B cell (primary cell): Measurements from ENCODE around the gene MEPCE. TPM values are rescaled to one million over a fixed set of nuclear protein-coding genes. Genes with fewer than 3 reads are reported as not detected.

Experiments used
- ATAC-seq: fragments of 200-7000 bp; cut with Tn5 transposase; one replicate; pipeline ENCODE4 v1.10.0; 2021; ENCODE audit warnings: low read depth, mild to moderate bottlenecking, moderate number of reproducible peaks, moderate library complexity
- CTCF ChIA-PET: fragments of 350-600 bp; sonication (Branson Sonifier 250); formaldehyde crosslinking; loops from one replicate; lab custom pipeline; 2021; ENCODE audit warnings: antibody characterized with exemption, inconsistent platforms; lab: Charles Lee
- POLR2A ChIA-PET: fragments of 350-600 bp; sonication (Branson Sonifier 250); formaldehyde crosslinking; loops from one replicate; lab custom pipeline; 2021; ENCODE audit warnings: antibody characterized with exemption; lab: Charles Lee
- DNase-seq: peaks from one replicate; pipeline ENCODE4 v3.0.0; 2013
- H2AFZ ChIP-seq: 2 replicates; pipeline ENCODE4 v1.6.1; 2012; ENCODE audit warnings: mild to moderate bottlenecking, low read depth, low read length; ENCODE audit not compliant: insufficient read depth, poor library complexity, severe bottlenecking
- H3K27ac ChIP-seq, 2 donors: 1 replicate in 1 of 2; 2 replicates in 1 of 2; pipeline ENCODE4 v1.5.1; 2012 to 2013; ENCODE audit warnings: low read length in 2 of 2, mild to moderate bottlenecking in 2 of 2, moderate library complexity in 1 of 2
- H3K27me3 ChIP-seq, 4 experiments: fragments of 200-600 bp in 1 of 4; sonication (generic) in 1 of 4; replicated peaks in 1 of 4; 1 replicate in 2 of 4; 2 replicates in 2 of 4; pipeline versions ENCODE4 v1.6.1 to v1.7.0; 2013 to 2016; ENCODE audit warnings: low read length in 3 of 4, mild to moderate bottlenecking in 2 of 4, mixed read lengths in 1 of 4, moderate library complexity in 1 of 4; ENCODE audit not compliant: insufficient read depth in 4 of 4, control insufficient read depth in 3 of 4; ENCODE audit errors: control extremely low read depth in 1 of 4
- H3K36me3 ChIP-seq, 2 experiments: replicated peaks in 1 of 2; 1 replicate in 1 of 2; 2 replicates in 1 of 2; pipeline versions ENCODE4 v1.6.1 to v1.7.1; 2013; ENCODE audit warnings: low read length in 1 of 2; ENCODE audit not compliant: insufficient read depth in 2 of 2, control insufficient read depth in 1 of 2; ENCODE audit errors: control extremely low read depth in 1 of 2, extremely low read depth in 1 of 2
- H3K4me1 ChIP-seq, 2 donors: fragments of 200-600 bp in 1 of 2; sonication (generic) in 1 of 2; 1 replicate in 1 of 2; 2 replicates in 1 of 2; pipeline versions ENCODE4 v1.5.1 to v1.6.1; 2013 to 2017; ENCODE audit warnings: low read length in 2 of 2; ENCODE audit not compliant: control insufficient read depth in 2 of 2, insufficient read depth in 2 of 2
- H3K4me2 ChIP-seq: replicated peaks from 2 replicates; pipeline ENCODE3; 2012; ENCODE audit warnings: mild to moderate bottlenecking, low read depth, low read length; ENCODE audit not compliant: poor library complexity, severe bottlenecking
- H3K4me3 ChIP-seq, 5 experiments: fragments of 200-600 bp in 1 of 5; sonication (generic) in 1 of 5; 1 replicate in 3 of 5; 2 replicates in 2 of 5; pipeline versions ENCODE4 v1.5.1 to v1.7.0; 2011 to 2016; ENCODE audit warnings: low read length in 4 of 5, mild to moderate bottlenecking in 4 of 5, low read depth in 2 of 5, control low read depth in 1 of 5, moderate library complexity in 1 of 5; ENCODE audit not compliant: insufficient read depth in 1 of 5; ENCODE audit errors: control extremely low read depth in 1 of 5, extremely low read depth in 1 of 5
- H3K79me2 ChIP-seq: fragments of 200-600 bp; sonication (generic); one replicate; pipeline ENCODE4 v1.6.0; 2016; ENCODE audit warnings: low read length; ENCODE audit not compliant: control insufficient read depth, insufficient read depth
- H3K9ac ChIP-seq: fragments of 200-600 bp; sonication (generic); 2 replicates; pipeline ENCODE4 v1.6.1; 2017; ENCODE audit warnings: mild to moderate bottlenecking, low read length, moderate library complexity
- H3K9me3 ChIP-seq, 3 donors: one replicate each; pipeline versions ENCODE4 v1.6.1 to v1.7.1; 2013; ENCODE audit warnings: low read length in 2 of 3; ENCODE audit not compliant: control insufficient read depth in 2 of 3, insufficient read depth in 1 of 3; ENCODE audit errors: control extremely low read depth in 1 of 3
- H4K20me1 ChIP-seq: 2 replicates; pipeline ENCODE4 v1.6.0; 2012; ENCODE audit warnings: mild to moderate bottlenecking, low read length; ENCODE audit not compliant: insufficient read depth, control insufficient read depth, poor library complexity, severe bottlenecking
- H3K27ac Mint-ChIP-seq: one replicate; pipeline ENCODE4 v1.8.0; 2021; ENCODE audit warnings: mixed read lengths
- H3K27me3 Mint-ChIP-seq: one replicate; pipeline ENCODE4 v1.8.0; 2021; ENCODE audit warnings: mixed read lengths
- H3K4me1 Mint-ChIP-seq: one replicate; pipeline ENCODE4 v1.8.0; 2021; ENCODE audit warnings: mixed read lengths
- H3K4me3 Mint-ChIP-seq: one replicate; pipeline ENCODE4 v1.8.0; 2021; ENCODE audit warnings: mixed read lengths
- H3K9me3 Mint-ChIP-seq: one replicate; pipeline ENCODE4 v1.8.0; 2022; ENCODE audit warnings: mixed read lengths; ENCODE audit not compliant: insufficient read depth
- CTCF ChIP-seq: fragments of 200-600 bp; IDR thresholded peaks from one replicate; pipeline ENCODE4 v1.8.0; 2022; ENCODE audit warnings: antibody characterized with exemption, mild to moderate bottlenecking
- EZH2 ChIP-seq: IDR thresholded peaks from 2 replicates; pipeline ENCODE4 v1.6.1; 2012; ENCODE audit warnings: borderline replicate concordance, low read depth, mild to moderate bottlenecking, moderate library complexity, low read length; ENCODE audit not compliant: insufficient read depth, poor library complexity, severe bottlenecking
- WGBS: methylation state at CpG from one replicate; pipeline ENCODE4 v1.1.5; 2013; ENCODE audit warnings: missing lambda C conversion rate; ENCODE audit not compliant: insufficient coverage; 5-methylcytosine and 5-hydroxymethylcytosine counted together
- intact Hi-C: fragments of 100-400 bp; cut with micrococcal nuclease; formaldehyde crosslinking; loops from one replicate; pipeline ENCODE4 v1.10.0; 2022
- polyA plus RNA-seq: library from polyadenylated mRNA; depleted of rRNA; stranded (reverse); fragments of >200 nt; gene quantifications from 2 replicates; pipeline ENCODE4 v1.2.3, GENCODE V29; 2012
- total RNA-seq, 2 donors: library from RNA; stranded (reverse); fragments of 120-200 nt in 1 of 2; gene quantifications; 1 replicate in 1 of 2; 2 replicates in 1 of 2; pipeline versions ENCODE4 v1.2.3 to v1.2.4, GENCODE V29; 2013 to 2022

Gene MEPCE
- total and polyA plus RNA-seq, 2 donors (not counting 1 experiment from before 2014, with no cell fraction given) = 54.5 to 90.6 TPM

GRCh38 chr7:100393233-100393905 lies 36.3 kb upstream of the MEPCE start:
- no peaks in the 10 kb centered on the region for H4K20me1 ChIP-seq
- no peaks in the 10 kb centered on the region for H3K27me3 ChIP-seq
- H3K9ac ChIP-seq = no peak overlapping the region
- Mint-ChIP-seq H3K27ac (peak overlapping the region; percentile 68), H3K27me3 (no peaks in the 10 kb centered on the region), H3K9me3 (no peaks in the 10 kb centered on the region), H3K4me1 (peaks cover 46% of the 10 kb centered on the region), H3K4me3 (peak overlapping the region; percentile 23)
- H2AFZ ChIP-seq = no peak overlapping the region
- H3K4me1 ChIP-seq = peaks cover 30 to 40% of the 10 kb centered on the region in 2 donors
- peak overlapping the region; percentile 42 for H3K4me2 ChIP-seq
- H3K9me3 ChIP-seq = peaks cover 0 to 4% (median 0%) of the 10 kb centered on the region in 3 donors
- no peak for TF ChIP-seq CTCF
- no peak for TF ChIP-seq EZH2
- ChIA-PET CTCF (interaction anchor here (0.6 to 1.5 kb wide), 6 partner anchors 15 to 314 kb away, joined by 3 to 7 read pairs (median 4); no protein-coding TSS in a partner anchor), POLR2A (interaction anchor here (1.6 kb wide), 1 partner anchor 24 kb away, joined by 6 read pairs; no protein-coding TSS in a partner anchor)
- 13% methylated on average over 1 of the region's 4 CpGs for WGBS
- no peaks in the 10 kb centered on the region for H3K79me2 ChIP-seq
- intact Hi-C loops = no loop called here
- H3K27ac ChIP-seq = peak overlapping the region; percentile 2 to 10
- H3K36me3 ChIP-seq = no peaks in the 10 kb centered on the region
- DNase-seq (peak; percentile 27), ATAC-seq (no peak)
- no peak overlapping the region for H3K4me3 ChIP-seq

- H3K4me2 ChIP-seq = peak overlapping the region; percentile 42
- no peak overlapping the region for H3K27ac ChIP-seq
- ATAC-seq = no peak
- POLR2A ChIA-PET = no interaction called here
- intact Hi-C loops = no loop called here
- H3K4me3 ChIP-seq = no peak overlapping the region
- Mint-ChIP-seq H3K9me3 (no peaks in the 10 kb centered on the region), H3K4me3 (peak overlapping the region; percentile 0), H3K27me3 (no peaks in the 10 kb centered on the region), H3K27ac (no peak overlapping the region), H3K4me1 (peaks cover 49% of the 10 kb centered on the region)
- no peak for DNase-seq
- TF ChIP-seq EZH2 = no peak
- TF ChIP-seq CTCF = no peak
- no peaks in the 10 kb centered on the region for H3K79me2 ChIP-seq
- H2AFZ ChIP-seq = no peak overlapping the region
- H4K20me1 ChIP-seq = no peaks in the 10 kb centered on the region
- H3K9ac ChIP-seq = no peak overlapping the region
- H3K27me3 ChIP-seq = no peaks in the 10 kb centered on the region
- H3K36me3 ChIP-seq = no peaks in the 10 kb centered on the region
- H3K4me1 ChIP-seq = peaks cover 30 to 41% of the 10 kb centered on the region in 2 donors
- CTCF ChIA-PET = interaction anchor here (1.2 to 1.5 kb wide), 4 partner anchors 14 to 47 kb away, joined by 3 to 7 read pairs (median 4); no protein-coding TSS in a partner anchor
- no CpG with 5 or more reads among the region's 2 CpGs for WGBS
- H3K9me3 ChIP-seq = peaks cover 0 to 4% (median 0%) of the 10 kb centered on the region in 3 donors
These were observed 35.6 kb upstream of the MEPCE start for GRCh38 chr7:100394077-100394476.
